Body of pancreas (tissue), 4 donors: ENCODE data around the gene SCRN2. TPM values are rescaled to one million over a fixed set of nuclear protein-coding genes. Genes with fewer than 3 reads are reported as not detected.
A peak's percentile ranks its signal among the peaks of the same experiment; 100 is the strongest.

Source experiments
- ATAC-seq: fragments of 150-250 bp; one replicate; pipeline ENCODE4 v1.9.1; 2016
- DNase-seq, 4 donors: peaks; one replicate each; pipeline ENCODE4 v3.0.0-alpha.2; 2019
- H3K27ac ChIP-seq, 4 donors: fragments of 200-600 bp; sonication (generic); 1 replicate in 3 of 4; 2 replicates in 1 of 4; pipeline versions ENCODE4 v1.5.1 to v1.6.1; 2016 to 2019; ENCODE audit warnings: mild to moderate bottlenecking in 1 of 4, mixed read lengths in 1 of 4, moderate library complexity in 1 of 4
- H3K27me3 ChIP-seq, 2 donors: fragments of 200-600 bp; sonication (generic); one replicate each; pipeline ENCODE4 v1.6.0; 2016; ENCODE audit warnings: mild to moderate bottlenecking in 1 of 2
- H3K36me3 ChIP-seq, 2 donors: fragments of 200-600 bp; sonication (generic); replicated peaks in 1 of 2; 2 replicates each; pipeline ENCODE4 v1.5.1; 2016; ENCODE audit warnings: low read depth in 2 of 2; ENCODE audit not compliant: insufficient read depth in 1 of 2
- H3K4me1 ChIP-seq: fragments of 200-600 bp; sonication (generic); one replicate; pipeline ENCODE4 v1.6.0; 2016
- H3K4me3 ChIP-seq, 2 donors: fragments of 200-600 bp; sonication (generic); 1 replicate in 1 of 2; 2 replicates in 1 of 2; pipeline ENCODE4 v1.5.1; 2016 to 2019
- H3K9me3 ChIP-seq, 3 donors: fragments of 200-600 bp; sonication (generic); 1 replicate in 2 of 3; 2 replicates in 1 of 3; pipeline ENCODE4 v1.5.1; 2016
- CTCF ChIP-seq, 7 experiments: fragments of 450-650 bp in 4 of 7; fragments of 200-600 bp in 3 of 7; sonication (generic) in 3 of 7; IDR thresholded peaks; one replicate each; pipeline ENCODE4 v1.5.1; 2016 to 2019; ENCODE audit warnings: antibody characterized with exemption in 7 of 7
- POLR2A ChIP-seq, 3 donors: fragments of 450-650 bp; IDR thresholded peaks; one replicate each; pipeline ENCODE4 v1.6.1; 2016; ENCODE audit warnings: antibody characterized with exemption in 3 of 3, mild to moderate bottlenecking in 2 of 3
- WGBS, 2 donors: methylation state at CpG; one replicate each; pipeline ENCODE4 v1.1.5; 2017; 5-methylcytosine and 5-hydroxymethylcytosine counted together
- intact Hi-C: fragments of 100-400 bp; cut with DNase I; formaldehyde crosslinking; loops from one replicate; pipeline ENCODE4 v1.15.1; 2023
- total RNA-seq, 2 donors: library from RNA; depleted of rRNA; stranded (reverse); fragments of >200 nt; gene quantifications; one replicate each; pipeline ENCODE4 v1.1.0, GENCODE V29; 2016

Gene SCRN2
- total RNA-seq, 2 donors from 2014 or later, result 37.2 to 45.7 TPM

DNA sequence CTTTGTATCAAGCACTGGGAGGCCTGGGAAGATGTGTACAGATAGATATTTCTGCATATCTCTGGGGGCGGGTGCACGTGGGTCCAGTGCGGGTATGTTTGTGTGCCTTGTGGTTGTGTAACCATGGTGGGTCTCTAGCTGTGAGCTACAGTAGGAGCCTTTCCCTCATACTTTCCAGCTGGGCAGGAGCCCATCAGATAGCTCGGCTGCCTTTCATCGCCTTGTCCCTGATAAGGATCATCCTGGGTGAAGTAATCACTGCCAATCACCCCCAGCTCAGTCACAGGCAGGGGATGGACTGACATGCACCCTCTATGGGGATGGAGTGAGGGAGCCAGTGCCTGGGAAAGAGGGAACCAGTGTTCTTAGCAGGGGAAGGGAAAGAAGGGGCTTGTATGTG is 3.2 kb upstream of the SCRN2 start:
- Histone ChIP-seq H3K27ac (no peak overlapping the region), H3K9me3 (no peaks in the 10 kb centered on the region), H3K4me3 (no peak overlapping the region), H3K36me3 (no peaks in the 10 kb centered on the region), H3K4me1 (peaks cover 50% of the 10 kb centered on the region), H3K27me3 (peaks cover 0 to 18% of the 10 kb centered on the region in 2 donors)
- TF ChIP-seq POLR2A (IDR thresholded peaks at IDR 0.05) (no peak), CTCF (IDR thresholded peaks at IDR 0.05) (no peak)
- intact Hi-C loops, result loop anchor here (2.0 kb wide), 1 partner anchor 43 kb away; no protein-coding TSS in a partner anchor
- WGBS, 2 donors, result 24 to 42% methylated on average over 3 to 5 of the region's 5 CpGs
- DNase-seq (no peak), ATAC-seq (no peak)

- 13 to 17% methylated on average over 6 of the region's 6 CpGs for WGBS, 2 donors
Observed at GRCh38 chr17:47843391-47843730, 2.3 kb upstream of the SCRN2 start.

GRCh38 chr17:47841488-47842291 is 617 bp upstream of the SCRN2 start:
- intact Hi-C loops, result no loop called here
- peaks cover 0 to 3% of the 10 kb centered on the region in 2 donors for H3K27me3 ChIP-seq
- WGBS, 2 donors, result 59 to 63% methylated on average over 16 of the region's 16 CpGs
- peak overlapping the region; percentile 23 to 76 (median 60) for H3K27ac ChIP-seq
- TF ChIP-seq POLR2A (IDR thresholded peaks at IDR 0.05), result no peak
- no peak for TF ChIP-seq CTCF (IDR thresholded peaks at IDR 0.05)
- no peaks in the 10 kb centered on the region for H3K36me3 ChIP-seq
- DNase-seq (no peak), ATAC-seq (peak; percentile 2)
- no peaks in the 10 kb centered on the region for H3K9me3 ChIP-seq
- H3K4me1 ChIP-seq, result peaks cover 36% of the 10 kb centered on the region
- H3K4me3 ChIP-seq, result no peak overlapping the region

More at GRCh38 chr17:47843391-47843730, 2.3 kb upstream of the SCRN2 start:
- peak overlapping the region; percentile 12 to 76 (median 59) for H3K27ac ChIP-seq
- no peak for TF ChIP-seq CTCF (IDR thresholded peaks at IDR 0.05)
- no peak for TF ChIP-seq POLR2A (IDR thresholded peaks at IDR 0.05)
- H3K9me3 ChIP-seq, result no peaks in the 10 kb centered on the region
- DNase-seq (no peak), ATAC-seq (no peak)
- peaks cover 0 to 18% of the 10 kb centered on the region in 2 donors for H3K27me3 ChIP-seq
- peaks cover 50% of the 10 kb centered on the region for H3K4me1 ChIP-seq
- no peaks in the 10 kb centered on the region for H3K36me3 ChIP-seq
- intact Hi-C loops, result no loop called here
- H3K4me3 ChIP-seq, result no peak overlapping the region

- 26 to 36% methylated on average over 12 to 17 of the region's 17 CpGs for WGBS, 2 donors
- Histone ChIP-seq H3K27ac (peak overlapping the region in 1 of 4 donors; percentile 76), H3K9me3 (no peaks in the 10 kb centered on the region), H3K36me3 (peaks cover 0 to 2% of the 10 kb centered on the region in 2 donors), H3K27me3 (no peaks in the 10 kb centered on the region), H3K4me1 (peaks cover 35% of the 10 kb centered on the region), H3K4me3 (peak overlapping the region; percentile 90 to 96)
- TF ChIP-seq POLR2A (IDR thresholded peaks at IDR 0.05) (no peak), CTCF (IDR thresholded peaks at IDR 0.05) (no peak)
- ATAC-seq, result no peak
- intact Hi-C loops, result no loop called here
- DNase-seq, result peak in 1 of 4 donors; percentile 35
Observed at GRCh38 chr17:47840001-47840741, 902 bp downstream of the SCRN2 start.
